HUDEP-2 (cell line): Measurements from ENCODE around the gene MEI4.
"Not testable (repeated sequence)": the region's sequence is repeated elsewhere in the genome, so short reads cannot be mapped to it uniquely, and the experiment has no call there.

Experiments used
- DNase-seq, 76 experiments: peaks; one replicate each; lab custom pipeline; 2025; ENCODE audit not compliant: unreplicated experiment in 76 of 76; lab: John Stamatoyannopoulos, UW

The MEI4 gene

DNA sequence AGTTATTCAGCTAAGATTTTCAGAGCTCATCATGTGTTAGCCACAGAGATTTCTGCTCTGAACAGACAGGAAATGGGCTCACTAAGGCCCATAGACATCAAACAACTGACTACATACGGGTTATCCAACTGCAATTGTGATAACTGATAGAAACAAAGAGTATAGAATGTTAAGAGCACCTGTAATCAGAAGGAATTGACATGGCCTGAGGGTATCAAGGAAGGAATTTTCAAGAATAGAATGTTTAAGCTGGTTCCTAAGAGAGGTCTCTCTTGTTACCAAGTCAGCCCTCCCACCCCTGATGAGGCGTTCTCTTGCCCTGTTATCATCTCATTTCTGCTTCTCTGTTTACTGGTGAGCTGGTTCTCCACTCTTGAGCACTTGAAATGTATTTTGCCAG is at the start of gene MEI4:
Gene MEI4 (plus strand): TSS at position 301 of the 400 bp plus-strand sequence. CDS start 37,633 bp downstream, outside the sequence.
- DNase-seq, result no peak

DNA sequence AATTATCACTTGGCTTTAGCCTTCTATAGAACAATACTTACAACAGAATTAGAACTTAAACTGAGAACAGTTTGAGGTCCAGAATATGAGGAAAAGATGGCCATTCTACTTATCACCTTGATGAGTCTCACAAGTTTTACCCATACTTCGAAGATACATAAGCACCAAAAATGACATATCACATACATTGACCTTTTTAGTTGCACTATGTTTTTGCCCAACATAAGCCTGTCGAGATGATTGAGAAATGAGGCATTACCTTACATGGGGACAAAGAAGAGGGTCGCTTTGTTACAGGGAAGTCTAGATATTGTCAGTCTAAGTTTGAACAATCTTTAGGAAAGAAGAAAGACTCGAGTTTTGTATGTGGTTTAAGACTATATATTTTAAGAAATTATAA is 48.4 kb upstream of the MEI4 start:
- DNase-seq, result no peak

DNA sequence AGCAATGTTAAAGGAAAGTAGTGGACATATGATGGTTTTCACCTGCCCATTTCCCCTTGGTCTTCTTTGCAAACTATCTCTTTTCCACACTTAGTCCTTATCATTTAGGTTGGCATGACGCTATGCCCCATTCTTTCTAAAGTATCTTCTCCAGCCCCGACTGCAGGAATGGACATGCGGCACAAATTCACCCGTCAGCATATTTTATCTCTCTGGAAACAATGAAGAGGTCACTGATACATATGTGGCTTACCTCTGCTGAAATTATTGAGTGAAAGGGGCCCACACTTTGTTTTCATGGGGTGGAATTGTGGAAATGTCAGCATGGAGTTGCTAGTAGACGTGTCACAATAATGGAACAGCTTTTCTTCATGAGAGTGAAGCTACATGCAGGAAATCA is 45.8 kb upstream of the MEI4 start:
- no peak for DNase-seq

- DNase-seq, result no peak
Measured at GRCh38 chr6:77609106-77609505, 43.7 kb upstream of the MEI4 start.

- no peak for DNase-seq
Measured at GRCh38 chr6:77619114-77619513, 33.7 kb upstream of the MEI4 start.

GRCh38 chr6:77620278-77620882 is 32.5 kb upstream of the MEI4 start:
- DNase-seq, result peak in 9 of 76 experiments; percentile 1 to 46 (median 6)

DNA sequence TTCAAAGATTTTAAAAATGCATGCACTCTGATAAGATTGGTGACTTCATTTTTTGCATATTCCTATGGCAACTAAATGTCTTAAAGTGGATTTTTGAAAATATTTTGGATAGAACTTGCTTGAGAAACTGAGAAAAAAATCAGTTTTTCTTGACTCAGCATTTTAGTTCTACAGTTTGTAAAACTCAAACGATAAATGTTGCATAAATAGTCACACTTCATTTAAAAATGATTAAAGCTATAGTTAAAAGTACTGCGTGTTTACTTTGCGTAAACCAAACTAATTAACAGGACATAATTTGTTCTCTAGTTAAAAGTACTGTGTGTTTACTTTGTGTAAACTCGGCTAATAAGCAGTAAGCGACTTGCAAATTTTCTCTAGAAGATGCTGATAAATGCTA is 28.3 kb upstream of the MEI4 start:
- DNase-seq, result no peak

DNA sequence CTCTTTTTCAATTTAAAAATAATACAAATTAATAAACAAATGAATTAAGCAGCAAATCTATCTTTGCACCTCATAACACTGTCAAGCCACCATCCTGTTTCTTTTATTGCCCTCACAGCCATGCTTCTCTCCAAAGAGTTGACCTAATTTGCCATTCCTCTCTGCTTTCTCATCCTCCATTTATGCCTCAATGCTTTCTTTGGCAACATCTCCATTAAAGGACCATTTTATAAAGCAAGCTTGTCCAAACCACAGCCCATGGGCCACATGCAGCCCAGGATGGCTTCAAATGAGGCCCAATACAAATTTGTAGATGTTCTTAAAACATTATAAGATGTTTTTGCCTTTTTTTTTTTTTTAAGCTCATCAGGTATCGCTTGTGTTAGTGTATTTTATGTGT is 26.4 kb upstream of the MEI4 start:
- no peak for DNase-seq

DNA sequence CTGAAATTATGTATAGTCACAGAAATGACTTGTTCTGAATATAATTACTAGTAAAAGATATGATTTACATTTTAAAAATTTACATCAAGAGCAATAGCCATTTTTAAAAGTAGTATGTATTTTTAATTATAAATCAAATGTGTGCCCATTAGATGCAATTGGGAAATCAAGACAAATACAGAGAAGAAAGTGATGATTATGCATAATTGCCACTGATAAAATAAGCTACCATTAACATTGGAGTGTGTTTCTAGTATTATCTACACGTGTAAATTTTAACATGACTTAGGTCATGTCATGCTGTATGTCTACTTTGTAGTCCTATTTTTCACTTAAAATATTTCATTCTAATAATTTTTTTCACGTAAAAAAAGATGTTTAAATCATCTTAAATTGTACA is 22.8 kb upstream of the MEI4 start:
- DNase-seq, result no peak

DNA sequence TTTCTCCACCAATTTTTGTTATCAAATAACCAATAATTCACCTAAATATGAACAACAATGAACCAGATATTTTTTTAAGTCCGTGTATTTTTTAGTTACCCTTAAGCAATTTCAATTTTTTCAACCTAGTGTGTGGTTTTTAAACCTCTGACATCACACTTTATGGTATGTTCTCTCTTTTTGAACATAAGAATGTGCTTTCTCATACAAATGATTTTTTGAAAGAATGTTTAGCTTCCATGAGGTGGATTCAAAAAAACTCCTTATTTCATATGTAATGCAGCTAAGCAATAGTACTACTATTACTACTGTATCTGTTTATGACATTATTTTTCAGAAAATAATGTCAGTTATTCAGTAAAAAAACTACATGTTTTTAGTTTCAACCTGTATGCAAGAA is 19.4 kb upstream of the MEI4 start:
- no peak for DNase-seq

DNA sequence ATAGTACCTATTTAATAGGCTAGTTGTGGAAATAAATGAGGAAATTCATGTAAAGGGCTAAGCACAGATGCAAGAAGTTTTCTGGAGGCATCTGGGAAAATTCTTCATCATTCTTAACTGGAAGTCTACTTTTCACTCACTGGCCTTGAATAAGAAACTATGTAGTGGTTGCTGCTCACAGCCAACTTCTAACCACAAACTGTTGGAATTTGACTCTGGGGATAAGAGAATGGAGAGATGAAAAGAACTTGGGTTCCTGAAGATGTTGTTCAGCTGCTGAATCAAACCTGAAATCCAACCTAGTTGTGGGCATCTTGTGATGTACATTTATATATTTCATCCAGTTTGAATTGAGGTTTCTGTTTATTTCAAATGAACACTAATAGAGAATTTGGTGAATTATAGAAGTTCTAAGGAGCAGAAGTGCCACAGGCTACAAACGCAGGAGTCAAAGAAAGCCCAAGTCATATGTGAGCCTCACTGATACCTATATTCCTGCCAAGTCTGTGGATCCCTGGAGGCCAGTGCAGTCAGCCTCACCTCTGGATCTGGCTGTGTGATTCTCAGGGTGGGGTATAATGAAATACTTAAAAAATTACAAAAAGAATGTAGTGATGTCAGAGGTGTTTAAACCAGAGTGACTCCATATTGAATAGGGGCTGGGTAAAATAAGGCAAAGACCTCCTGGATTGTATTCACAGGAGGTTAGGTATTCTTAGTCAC is 18.7 kb upstream of the MEI4 start:
- DNase-seq, result no peak

DNA sequence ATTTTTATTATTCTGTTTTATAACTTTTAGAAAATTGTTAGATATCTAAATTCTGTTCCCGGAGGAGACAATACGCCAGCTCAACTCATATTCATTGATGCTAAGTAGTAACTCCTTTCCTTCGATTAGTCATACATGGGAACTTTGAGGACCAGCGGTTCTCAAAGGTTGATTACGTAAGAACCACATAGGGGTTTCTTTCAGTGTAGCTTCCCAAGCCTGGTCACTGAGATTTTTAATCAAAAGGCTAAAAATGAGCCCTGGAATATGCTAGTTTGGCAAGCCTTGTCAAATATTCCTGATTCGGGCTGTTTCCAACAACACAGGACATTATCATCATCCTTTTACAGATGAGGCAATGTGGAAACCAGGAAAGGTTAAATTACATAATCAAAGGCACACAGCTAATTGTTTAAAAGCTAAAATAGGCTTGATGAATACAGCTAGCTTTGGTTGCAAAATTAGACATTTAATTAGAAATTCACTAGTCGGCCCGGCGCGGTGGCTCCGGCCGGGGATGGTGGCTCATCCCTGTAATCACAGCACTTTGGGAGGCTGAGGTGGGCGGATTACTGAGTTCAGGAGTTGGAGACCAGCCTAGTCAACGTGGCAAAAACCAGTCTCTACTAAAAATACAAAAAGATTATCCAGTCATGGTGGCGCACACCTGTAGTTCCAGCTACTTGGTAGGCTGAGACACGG is 14.6 kb upstream of the MEI4 start:
- DNase-seq, result no peak

GRCh38 chr6:77644102-77644705 is 8.6 kb upstream of the MEI4 start:
- no peak for DNase-seq

GRCh38 chr6:77650098-77650663 is 2.7 kb upstream of the MEI4 start:
- DNase-seq, result peak in 1 of 76 experiments; percentile 2

DNA sequence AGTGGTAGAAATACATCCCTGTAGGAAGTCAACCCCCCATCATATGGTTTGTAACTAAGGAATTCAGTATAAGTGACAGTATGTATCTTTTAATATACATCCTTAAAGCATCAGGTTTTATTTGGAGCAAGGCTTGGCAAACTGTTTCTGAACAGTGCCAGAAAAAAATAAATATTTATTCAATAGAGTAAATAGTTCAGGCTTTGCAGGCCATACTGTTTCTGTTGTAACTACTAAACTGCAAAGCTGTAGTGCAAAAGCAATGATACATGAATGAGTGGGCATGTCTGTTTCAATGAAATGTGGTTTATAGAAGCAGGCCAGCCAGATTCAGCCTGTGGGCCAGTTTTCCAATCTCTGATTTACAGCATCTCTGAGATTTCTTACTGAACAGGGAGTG is 977 bp downstream of the MEI4 start:
- no peak for DNase-seq

GRCh38 chr6:77655035-77655434 is 2.2 kb downstream of the MEI4 start:
- not testable (repeated sequence) for DNase-seq

GRCh38 chr6:77656999-77657764 is 4.3 kb downstream of the MEI4 start:
- no peak for DNase-seq

- DNase-seq, result no peak
Measured at GRCh38 chr6:77666340-77666739, 13.5 kb downstream of the MEI4 start.

DNA sequence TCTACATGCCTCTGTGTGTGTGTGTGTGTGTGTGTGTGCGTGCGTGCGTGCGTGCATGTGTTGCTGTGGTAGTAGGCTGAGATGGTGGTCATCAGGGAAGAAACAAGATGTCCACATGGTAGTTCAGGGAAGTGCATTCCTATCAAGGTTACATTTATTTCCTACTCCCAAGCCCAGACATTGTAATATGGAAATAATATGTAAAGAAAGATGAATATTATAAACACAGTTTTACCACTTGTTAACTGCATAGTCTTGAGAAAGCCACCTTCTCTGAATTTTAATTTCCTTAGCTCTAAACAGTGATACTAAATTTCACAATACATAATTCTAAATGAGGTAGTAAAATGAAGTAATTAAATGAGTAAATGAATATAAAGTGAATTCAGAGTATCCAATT is 14.0 kb downstream of the MEI4 start:
- no peak for DNase-seq

GRCh38 chr6:77669913-77670312 is 17.1 kb downstream of the MEI4 start:
- no peak for DNase-seq
